Stimulated activated CD8-positive, alpha-beta memory T cell treated with anti-CD3 and anti-CD28 coated beads, Interleukin-12 subunit alpha, Interleukin-12 subunit beta, amount 100 ng/mL, for 1 hour (primary cell): ENCODE data around the gene UNC5B.

Experiments used
- DNase-seq: peaks from one replicate; pipeline ENCODE4 v3.0.0-alpha.2; 2020; ENCODE audit warnings: low read depth

Gene UNC5B

DNA sequence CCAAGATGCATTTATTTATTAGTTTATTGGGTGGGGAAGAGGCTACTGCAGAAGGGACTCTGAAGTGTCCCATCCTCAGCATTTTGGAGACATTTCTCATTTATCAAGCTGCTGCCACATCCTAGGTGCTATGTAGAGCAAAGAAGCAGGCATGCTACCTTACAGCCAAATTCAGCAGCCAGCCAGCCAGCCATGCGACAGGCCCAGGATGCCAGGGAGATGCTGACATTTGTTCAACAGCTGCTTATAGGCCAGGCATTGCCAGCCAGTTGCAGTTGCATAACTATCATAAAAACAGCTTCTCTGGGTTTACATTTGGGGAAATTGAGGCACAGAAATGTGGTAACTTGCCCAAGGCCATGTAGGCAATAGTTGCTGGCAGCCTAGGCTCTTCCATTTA lies 109.0 kb downstream of the UNC5B start:
- DNase-seq = no peak

DNA sequence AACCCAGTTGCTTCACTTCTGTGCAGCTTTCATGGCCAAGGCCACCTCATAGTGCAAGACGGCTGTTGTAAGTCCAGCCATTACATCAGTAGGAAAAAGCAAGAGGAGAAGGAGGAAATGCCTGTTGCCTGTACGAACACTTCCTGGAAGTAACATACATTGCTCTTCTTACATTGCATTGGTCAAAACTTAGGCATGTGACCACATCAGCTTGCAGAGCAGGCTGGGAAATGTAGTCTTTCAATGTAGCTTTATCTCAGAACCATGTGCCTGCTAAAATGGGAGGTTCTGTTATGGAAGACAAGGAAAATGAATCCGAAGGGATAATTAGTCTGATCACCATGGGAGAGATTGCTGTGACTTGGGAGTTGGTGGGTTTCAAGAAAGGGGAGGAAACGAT lies 111.0 kb downstream of the UNC5B start:
- no peak for DNase-seq

DNA sequence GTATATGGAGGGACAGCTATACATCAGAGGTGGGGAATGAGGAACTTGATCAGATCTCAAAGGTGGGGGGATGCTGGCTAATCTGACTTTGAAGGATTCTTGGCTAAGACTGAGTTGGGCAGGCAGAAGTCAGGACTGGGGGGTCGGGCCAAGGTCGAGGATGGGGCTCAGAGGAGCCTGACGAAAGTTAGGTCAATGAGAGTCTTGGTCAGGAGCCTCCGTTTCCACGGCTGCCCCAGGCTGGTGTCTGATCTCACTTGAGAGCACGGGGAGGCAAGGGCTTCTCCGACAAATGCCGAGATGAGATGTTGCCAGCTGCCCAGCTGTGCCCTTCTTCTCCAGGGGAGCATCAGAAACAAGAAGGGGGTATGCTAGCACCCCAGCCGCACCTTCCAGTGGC lies 112.4 kb downstream of the UNC5B start:
- no peak for DNase-seq

DNA sequence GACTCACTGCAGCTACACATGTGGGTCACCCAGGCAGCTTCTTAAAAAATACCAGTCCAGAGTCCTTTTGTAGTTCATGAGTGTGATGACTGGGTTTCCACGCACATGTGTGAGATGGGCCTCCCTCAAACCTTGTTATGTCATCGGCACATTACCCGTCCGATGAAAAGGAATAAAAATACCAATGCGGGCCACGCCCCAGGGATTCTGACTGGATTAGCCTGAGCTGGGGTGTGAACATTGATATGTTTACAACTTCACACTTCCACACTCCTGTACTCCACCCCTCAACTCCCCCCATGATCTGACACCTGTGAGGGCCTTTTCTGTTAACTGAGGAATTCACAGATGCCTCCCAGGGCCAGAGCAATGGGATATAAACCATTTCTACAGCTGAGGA lies 112.9 kb downstream of the UNC5B start:
- no peak for DNase-seq

DNA sequence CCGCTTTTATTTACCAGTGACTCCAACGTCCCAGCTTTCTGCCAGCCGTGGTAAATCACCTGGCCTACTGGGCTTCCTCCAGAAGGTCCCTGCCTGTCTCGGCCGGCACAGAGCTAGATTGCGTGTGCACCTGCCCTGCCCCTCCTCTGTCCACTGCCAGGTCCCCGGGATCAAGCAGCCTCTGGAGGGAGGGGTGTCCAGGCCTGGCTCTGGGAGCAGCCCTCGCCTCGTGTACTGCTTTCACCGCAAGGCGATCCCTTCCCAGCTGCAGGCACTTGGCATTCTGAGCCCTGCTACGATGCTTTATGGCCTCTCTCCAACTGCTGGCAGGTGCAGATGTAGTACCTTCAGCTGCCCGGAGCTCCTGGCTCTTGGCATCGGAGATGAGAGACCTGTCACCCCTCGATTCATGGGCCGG lies 114.1 kb downstream of the UNC5B start:
- no peak for DNase-seq

DNA sequence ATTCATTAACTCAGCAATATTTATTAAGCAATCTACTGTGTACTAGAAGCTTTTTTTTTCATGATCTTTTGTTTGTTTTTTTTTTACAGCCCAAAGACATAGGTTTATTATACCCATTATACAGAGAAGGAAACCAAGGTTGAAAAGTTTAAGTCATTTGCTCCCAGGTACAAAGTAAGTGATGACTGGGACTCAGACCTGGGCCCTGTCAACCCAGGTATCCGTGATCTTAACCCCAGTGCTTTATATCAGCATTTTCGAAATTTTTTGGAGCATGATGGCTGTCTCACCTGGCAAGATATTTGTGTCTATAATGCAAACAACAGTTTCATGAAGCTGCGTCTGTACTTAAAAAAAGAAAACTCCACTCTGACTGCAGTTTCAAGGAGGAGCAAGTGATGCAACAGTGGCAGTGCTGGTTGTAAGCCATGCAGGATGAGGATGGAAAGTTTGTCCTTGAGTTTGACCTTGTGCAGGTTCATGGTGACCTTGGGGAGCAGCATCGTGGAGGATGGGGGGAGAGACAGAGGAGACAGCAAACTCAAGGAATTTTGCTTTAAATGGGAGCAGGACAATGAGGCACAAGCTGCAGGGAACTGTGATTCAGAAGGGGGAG lies 118.5 kb downstream of the UNC5B start:
- no peak for DNase-seq

DNA sequence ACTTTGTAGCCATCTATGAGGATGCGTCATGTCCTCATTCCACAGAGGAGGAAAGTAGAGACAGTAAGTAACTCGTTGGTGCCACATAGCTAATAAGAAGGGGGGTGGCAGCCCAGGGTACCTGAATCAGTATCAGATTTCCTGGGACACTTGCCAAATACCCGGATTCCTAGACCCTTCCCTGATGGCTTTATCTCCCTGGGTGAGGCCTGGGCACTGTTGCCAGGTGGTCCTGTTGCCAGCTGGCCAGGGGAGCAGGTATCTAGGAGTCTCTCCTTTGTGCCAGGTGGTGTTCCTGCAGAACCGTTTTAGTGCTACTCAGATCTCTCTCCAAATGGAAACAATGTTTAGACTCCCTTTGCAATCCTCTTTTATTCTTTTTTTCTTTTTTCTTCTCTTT lies 119.4 kb downstream of the UNC5B start:
- DNase-seq = no peak

DNA sequence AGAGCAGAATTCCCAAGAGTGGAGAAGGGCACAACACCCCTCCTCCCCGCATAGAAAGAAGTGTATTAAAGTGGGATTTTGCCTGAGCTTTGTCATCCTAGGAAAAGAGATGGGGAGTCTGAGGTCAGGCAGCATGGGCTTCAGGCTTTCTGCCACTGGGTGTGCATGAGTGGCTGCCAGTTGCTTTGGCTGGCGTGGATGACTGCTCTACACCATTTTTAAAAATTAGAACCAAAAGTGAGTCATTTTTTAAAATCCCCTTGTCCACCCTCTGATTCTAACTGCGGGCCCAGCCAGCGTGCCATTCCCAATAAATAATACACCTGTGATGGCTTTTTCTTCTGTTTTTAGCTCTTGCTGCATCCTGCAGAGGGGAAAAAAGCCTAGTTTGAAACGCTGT lies 120.1 kb downstream of the UNC5B start:
- DNase-seq = no peak

DNA sequence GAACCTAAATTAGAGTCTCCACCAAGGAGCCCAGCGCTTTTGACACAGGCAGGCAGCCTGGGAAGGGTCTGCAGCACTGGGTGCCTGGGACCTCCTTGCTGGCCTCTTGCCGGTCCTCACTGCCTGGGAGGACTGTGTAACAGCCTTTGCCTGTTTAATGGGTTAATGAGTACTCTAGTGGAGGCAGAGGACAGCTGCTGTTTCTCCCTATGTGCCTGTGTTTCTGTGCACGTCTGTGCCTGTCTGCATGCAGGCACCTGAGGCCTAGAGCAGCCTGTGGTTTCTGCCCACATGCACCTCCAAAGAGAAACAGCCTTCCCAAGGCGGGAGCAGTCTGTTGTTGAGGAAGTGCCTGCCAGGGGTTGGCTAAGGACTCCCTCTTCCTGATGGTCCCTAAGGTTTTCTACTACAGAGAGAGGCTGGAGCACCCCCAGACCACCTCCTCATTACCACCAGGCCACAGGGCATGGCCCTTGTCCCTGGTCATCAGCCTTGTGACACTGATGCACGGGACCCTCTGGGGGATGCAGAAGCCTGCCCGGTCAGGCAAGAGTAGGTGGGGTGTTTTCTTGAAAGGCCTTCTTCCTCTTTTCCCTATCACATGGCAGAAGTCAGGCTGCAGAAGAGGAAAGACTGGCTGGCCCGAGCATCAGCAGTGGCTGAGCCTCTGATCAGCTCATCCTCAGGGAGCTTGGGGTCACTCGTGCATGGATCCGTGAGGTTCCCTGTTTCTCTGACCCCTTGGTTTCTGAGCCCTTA lies 120.9 kb downstream of the UNC5B start:
- DNase-seq = no peak

DNA sequence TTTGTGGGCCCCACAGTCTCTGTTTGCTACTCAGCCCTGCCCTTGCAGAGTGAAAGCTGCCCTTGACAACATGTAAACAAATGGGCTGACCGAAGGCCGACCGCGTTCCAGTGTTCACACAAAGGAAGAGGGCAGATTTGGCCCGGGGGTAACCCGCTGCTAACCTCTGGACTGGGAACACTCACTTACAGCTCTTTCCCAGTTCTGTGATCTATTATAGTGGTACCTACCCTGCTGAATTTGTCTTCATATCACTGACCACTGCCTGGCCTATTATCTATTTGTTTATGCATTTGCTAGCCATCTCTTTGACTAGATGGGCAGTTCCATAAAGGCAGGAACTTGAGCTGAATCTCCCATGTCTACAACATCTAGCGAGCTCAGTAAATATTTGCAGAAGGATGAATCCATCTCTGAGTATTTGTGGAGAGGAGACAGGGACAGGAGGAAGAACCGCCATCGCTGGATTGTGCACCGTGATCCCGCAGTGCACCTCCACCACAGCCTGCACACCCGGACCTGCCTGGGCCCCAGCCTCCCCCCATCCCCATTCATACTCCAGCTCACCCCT lies 121.9 kb downstream of the UNC5B start:
- no peak for DNase-seq

DNA sequence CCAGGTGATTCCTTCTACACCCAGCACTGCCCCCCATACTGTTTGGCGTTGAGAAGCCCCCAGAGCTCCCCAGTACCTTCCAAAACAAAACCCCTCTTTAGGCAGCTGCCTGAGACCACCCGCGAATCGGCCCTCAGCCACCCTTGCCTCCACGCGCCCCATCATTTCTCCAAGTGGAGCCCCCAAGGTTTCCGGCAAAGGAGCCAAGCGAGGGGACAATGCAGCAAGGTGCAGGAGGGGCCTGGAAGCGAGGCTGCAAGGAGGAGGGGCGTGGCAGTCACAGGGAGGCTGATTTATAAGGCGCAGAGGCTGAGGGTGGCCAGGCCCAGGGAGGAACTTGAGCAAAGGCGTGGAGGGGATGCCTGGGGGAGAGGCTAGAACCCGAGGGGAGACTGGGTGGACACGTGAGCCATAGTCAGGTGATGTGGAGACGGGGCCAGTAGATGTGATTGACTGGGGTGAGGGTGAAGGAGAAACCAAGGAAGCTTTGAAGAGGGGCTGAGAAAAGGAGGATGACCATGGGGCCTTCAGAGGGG lies 122.9 kb downstream of the UNC5B start:
- no peak for DNase-seq

DNA sequence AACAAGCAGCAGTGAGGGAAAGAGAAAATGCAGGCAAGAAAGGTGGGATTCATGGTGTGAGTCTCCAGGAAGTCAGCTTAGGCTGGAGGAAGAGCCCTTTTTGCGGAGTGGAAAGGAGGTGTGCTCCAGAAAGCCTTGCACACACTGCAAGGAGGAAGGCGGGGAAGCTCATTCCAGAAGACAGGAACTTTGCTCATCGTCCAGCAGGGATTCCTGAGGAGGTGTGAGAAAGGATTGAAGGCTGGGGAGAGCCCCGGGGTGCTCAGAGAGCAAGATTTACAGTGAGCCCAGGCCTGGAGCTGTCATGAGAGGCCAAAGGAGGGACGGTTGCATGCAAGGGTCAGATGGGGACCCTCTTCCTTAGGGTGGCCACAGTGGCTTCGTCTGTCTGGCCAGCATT lies 124.3 kb downstream of the UNC5B start:
- DNase-seq = no peak

DNA sequence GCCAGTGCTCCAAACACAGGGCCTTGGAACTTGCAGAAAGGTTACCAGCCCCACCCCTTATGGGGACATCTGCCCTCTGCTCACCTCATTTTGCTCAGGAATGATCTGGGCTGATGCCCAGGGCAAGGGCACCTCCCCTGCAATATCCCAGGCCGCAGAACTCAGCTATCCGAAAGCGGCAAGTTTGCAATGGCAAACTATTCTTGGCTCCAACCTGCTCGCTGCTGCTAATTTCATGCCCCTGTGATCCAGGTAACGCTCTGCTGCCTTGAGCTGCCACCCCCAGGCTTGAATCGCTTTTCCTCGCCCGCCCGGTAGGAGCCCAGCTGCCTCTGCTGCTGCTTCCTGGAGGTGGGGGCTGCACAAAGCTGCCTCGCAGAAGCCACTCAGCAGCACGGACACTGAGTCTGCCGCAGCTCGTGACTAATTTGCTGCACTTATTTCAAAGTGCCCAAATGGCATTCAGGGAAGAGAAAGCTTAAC lies 124.9 kb downstream of the UNC5B start:
- DNase-seq = no peak

DNA sequence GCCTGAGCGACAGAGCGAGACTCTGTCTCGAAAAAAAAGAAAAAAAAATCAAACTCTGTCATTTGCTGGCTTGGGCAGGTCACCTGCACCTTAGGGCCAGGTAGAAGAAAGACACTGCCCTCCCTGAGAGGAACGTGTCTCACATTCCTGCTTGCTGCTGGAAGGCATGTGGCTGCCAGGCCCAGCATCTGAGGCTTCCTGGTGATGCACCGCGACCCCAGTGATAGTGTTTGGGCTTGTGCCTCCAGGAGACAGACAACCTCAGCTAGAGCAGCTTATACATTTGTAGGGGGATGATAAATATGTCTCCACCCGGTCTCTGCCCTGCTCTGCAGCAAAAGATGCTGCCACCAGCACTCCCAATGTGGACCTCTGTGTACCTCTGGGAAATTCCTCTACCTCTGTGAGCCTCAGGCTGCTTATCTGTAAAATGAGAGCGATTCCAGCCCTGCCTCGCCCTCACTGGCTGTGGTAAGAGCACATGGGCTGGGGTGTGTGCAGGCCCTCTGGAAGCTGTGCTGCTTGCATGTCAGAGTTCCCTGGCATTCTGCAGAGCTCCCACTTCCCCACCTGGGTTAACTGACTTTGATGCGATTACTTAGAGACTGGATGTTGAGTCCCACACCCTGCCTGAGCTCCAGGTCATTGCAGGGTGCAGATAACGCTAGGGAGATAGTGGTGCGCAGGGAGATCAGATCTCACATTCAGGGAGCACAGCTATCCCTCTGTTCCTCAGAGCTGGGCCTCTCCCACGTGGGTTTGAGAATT lies 126.5 kb downstream of the UNC5B start:
- no peak for DNase-seq

DNA sequence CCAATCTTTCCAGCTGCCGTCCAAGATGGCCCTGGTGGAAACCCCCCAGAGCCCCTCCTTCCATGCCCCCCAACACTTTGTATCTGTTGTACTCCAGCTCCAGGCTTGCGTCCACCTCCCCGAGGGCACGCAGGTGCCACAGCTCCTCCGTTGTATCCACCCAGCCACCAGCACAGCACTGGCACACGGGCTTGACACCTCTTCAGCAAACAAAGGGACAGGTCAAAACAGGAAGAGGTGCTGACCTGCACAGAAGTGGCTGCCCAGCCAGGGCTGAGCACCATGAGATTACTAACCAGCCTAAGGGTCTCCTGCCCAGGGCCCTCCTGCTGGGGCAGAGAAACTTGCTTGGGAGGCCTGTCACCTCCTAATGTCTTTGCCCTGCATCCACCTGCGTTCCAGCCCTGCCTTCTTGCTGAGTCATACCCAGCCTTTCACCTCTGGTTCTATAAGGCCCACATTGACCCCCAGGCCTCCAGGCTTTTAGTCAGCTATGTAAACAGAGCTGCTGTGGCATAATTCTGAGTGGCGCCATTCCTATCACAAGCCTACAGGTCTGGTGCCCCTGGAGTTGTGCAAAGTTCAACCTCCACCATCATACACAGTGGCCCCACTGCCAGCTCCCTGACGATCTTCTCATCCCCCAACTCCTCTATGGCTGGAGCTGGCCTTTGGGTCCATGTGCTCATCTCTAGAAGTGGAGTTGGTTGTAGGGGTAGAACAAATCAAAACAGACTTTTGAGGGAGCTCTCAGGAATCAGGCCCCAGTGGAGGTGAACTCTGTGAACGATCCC lies 127.6 kb downstream of the UNC5B start:
- DNase-seq = no peak

DNA sequence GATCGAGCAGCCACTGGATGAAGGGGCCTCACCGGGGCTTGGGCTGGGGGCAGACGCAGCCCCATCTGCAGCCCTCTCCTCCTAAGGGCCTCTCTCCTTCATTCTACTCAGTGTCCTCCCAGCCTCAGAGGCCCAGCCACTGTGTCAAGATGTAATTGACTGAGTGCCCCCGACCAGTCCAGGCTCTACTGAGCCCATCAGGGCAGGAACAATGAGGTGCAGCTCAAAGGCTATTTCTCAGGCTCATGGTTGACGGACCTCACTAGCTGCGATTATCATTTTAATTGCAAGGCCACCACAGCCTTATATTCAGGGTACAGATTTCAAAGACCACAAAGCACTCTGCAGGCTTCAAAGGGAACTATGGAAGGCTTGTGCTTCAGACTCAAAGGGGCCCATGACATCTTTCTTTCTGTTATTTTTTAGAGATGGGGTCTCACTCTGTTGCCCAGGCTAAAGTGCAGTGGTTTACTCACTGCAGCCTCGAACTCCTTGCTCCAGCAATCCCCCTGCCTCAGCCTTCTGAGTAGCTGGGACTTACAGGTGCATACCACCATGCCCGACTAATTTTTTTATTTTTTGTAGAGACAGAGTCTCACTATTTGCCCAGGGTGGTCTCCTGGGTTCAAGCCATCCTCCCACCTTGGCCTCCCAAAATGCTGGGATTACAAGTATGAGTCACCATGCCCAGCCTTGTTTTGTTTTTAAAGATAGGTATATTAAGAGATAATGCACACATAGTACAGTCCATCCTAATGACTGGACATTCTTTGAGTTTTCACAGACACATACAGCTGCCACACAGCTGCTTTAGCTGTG lies 130.4 kb downstream of the UNC5B start:
- DNase-seq = no peak

DNA sequence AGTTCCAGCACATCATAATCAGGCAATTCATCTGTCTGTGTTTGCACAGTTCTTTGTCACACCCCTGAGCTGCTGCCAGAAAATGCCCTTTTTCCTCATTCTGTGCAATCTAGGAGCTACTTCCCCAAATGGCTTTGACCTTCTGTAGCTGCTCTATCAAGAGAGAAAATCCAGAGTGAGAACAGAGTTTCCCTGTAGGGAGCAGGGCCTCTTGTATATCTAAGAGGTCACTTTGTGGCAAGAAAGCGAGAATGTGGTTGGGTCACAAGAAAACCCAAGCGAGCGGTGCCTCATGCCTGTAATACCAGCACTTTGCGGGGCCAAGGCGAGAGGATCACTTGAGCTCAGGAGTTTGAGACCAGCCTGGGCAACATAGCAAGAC lies 131.0 kb downstream of the UNC5B start:
- DNase-seq = no peak

DNA sequence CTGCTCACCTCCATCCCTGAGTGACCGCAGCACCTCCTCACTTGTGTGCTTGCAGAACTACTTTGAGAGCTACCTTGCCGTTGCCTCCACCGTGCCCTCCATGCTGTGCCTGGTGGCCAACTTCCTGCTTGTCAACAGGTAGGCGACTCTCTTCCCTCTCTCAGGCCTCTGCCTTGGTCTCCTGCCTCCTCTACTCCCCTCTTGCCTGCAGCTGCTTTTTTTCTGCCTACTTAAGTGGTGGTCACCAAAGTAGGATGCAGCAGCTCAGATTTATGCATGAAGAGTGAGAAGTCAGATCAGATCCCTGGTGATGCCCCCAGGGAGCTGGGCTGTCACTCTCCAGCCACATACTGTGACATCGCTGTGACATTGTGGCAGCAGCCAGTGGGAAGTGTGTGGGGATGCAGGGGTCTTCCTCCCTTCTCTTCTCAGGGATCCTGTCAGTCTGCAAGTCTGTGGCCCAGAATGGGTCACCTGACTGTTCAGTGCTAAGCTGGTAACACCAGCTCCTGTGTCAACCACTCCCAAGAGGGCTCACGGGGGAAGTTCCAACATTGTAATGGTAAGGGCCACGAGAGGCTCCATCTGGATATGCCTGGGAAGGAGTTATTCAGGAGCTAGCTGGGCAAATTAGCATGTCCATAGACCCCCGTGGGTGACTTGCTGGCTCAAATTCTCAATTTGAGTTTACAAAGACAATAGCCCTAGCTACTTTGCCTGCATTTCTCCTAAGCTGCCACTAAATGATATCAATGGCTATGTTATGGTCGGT lies 132.0 kb downstream of the UNC5B start:
- no peak for DNase-seq

DNA sequence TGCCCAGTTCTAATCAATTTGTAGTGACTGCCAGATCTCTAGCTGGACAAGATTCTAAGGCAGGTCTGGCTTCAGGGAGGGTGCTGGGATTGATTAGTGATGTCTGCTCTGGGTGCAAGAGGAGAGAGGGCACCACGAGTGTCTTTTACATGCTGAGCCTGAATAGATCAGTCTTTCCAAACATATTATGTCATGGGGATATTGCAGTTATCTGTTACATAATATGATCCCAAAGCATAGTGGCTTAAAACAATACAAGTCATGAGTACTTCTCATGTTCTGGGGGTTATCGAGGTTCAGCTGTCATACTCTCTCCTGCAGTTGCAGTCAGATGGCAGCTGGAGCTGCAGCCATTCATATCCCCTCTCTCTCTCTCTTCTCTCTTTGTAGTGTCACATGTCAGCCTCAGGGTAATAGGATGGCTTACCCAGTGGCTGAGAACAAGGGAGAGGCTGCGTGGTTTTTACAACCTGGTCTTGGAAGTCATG lies 132.7 kb downstream of the UNC5B start:
- no peak for DNase-seq

DNA sequence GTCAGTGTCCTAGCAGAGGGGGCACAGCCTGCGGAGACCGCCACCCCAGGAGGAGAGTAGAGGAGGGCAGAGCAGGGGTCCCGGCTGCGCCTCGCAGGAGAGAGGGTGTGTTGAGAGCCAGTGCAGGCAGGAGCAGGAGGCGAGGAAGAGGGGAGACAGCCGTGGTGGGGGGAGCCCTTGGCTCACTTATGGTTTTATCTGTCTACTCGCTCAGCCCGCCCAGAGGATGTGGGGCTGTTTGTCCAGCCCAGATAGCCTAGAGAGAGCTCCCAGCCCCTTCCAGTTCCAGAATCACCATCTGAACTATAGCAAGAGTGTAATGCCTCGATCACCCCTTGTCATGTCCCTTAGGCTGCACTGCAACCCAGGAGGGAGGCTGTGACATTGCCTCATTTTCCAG lies 133.3 kb downstream of the UNC5B start:
- no peak for DNase-seq
